Activated T-cell treated with anti-CD3 and anti-CD28 coated beads, Interleukin-2, amount 50 U/mL, for 24 hours (primary cell): ENCODE data around the gene SIGLEC15.
A peak's percentile ranks its signal among the peaks of the same experiment; 100 is the strongest.

ENCODE experiments used
- DNase-seq: peaks from one replicate; pipeline ENCODE4 v3.0.0-alpha.2; 2020
- H3K27ac Mint-ChIP-seq: 2 replicates; pipeline ENCODE4 v1.8.0; 2020; ENCODE audit warnings: mild to moderate bottlenecking, mixed read lengths
- H3K27me3 Mint-ChIP-seq: 2 replicates; pipeline ENCODE4 v1.8.0; 2020; ENCODE audit warnings: mixed read lengths
- H3K36me3 Mint-ChIP-seq: 2 replicates; pipeline ENCODE4 v1.8.0; 2020; ENCODE audit warnings: low read depth, mixed read lengths
- H3K4me1 Mint-ChIP-seq: 2 replicates; pipeline ENCODE4 v1.8.0; 2020; ENCODE audit warnings: low read depth, mixed read lengths
- H3K4me3 Mint-ChIP-seq: 2 replicates; pipeline ENCODE4 v1.8.0; 2020; ENCODE audit warnings: mild to moderate bottlenecking, moderate library complexity, mixed read lengths
- H3K9me3 Mint-ChIP-seq: 2 replicates; pipeline ENCODE4 v1.8.0; 2020; ENCODE audit warnings: mixed read lengths

The SIGLEC15 gene

GRCh38 chr18:45870419-45870818, 44.9 kb downstream of the SIGLEC15 start:
- no peak for DNase-seq
- peaks cover 37% of the 10 kb centered on the region for H3K4me1 Mint-ChIP-seq
- H3K36me3 Mint-ChIP-seq, result peaks cover 86% of the 10 kb centered on the region
- H3K27me3 Mint-ChIP-seq, result no peaks in the 10 kb centered on the region
- no peak overlapping the region for H3K4me3 Mint-ChIP-seq
- H3K9me3 Mint-ChIP-seq, result peaks cover 10% of the 10 kb centered on the region
- H3K27ac Mint-ChIP-seq, result no peak overlapping the region

GRCh38 chr18:45871431-45872084, 46.1 kb downstream of the SIGLEC15 start:
- Mint-ChIP-seq H3K27me3 (no peaks in the 10 kb centered on the region), H3K9me3 (peaks cover 11% of the 10 kb centered on the region), H3K36me3 (peaks cover 86% of the 10 kb centered on the region), H3K4me3 (no peak overlapping the region), H3K27ac (no peak overlapping the region), H3K4me1 (peaks cover 44% of the 10 kb centered on the region)
- no peak for DNase-seq

GRCh38 chr18:45874491-45875184, 49.2 kb downstream of the SIGLEC15 start:
- Mint-ChIP-seq H3K27me3 (no peaks in the 10 kb centered on the region), H3K9me3 (peaks cover 11% of the 10 kb centered on the region), H3K4me3 (peak overlapping the region; percentile 54), H3K4me1 (peaks cover 41% of the 10 kb centered on the region), H3K36me3 (peaks cover 85% of the 10 kb centered on the region), H3K27ac (peak overlapping the region; percentile 98)
- peak; percentile 64 for DNase-seq

- Mint-ChIP-seq H3K4me3 (no peak overlapping the region), H3K36me3 (peaks cover 85% of the 10 kb centered on the region), H3K4me1 (peaks cover 45% of the 10 kb centered on the region), H3K27ac (no peak overlapping the region), H3K9me3 (peaks cover 11% of the 10 kb centered on the region), H3K27me3 (no peaks in the 10 kb centered on the region)
- DNase-seq, result no peak
These were observed 50.7 kb downstream of the SIGLEC15 start for GRCh38 chr18:45876161-45876560.

- Mint-ChIP-seq H3K27ac (no peak overlapping the region), H3K4me1 (peaks cover 39% of the 10 kb centered on the region), H3K36me3 (peaks cover 85% of the 10 kb centered on the region), H3K4me3 (no peak overlapping the region), H3K27me3 (no peaks in the 10 kb centered on the region), H3K9me3 (peaks cover 11% of the 10 kb centered on the region)
- DNase-seq, result no peak
These were observed 51.9 kb downstream of the SIGLEC15 start for GRCh38 chr18:45877403-45877802.

GRCh38 chr18:45879681-45880655, 54.5 kb downstream of the SIGLEC15 start:
- DNase-seq, result peak; percentile 87
- Mint-ChIP-seq H3K4me3 (no peak overlapping the region), H3K27ac (no peak overlapping the region), H3K4me1 (peaks cover 18% of the 10 kb centered on the region), H3K27me3 (no peaks in the 10 kb centered on the region), H3K36me3 (peaks cover 80% of the 10 kb centered on the region), H3K9me3 (peaks cover 4% of the 10 kb centered on the region)

- Mint-ChIP-seq H3K9me3 (no peaks in the 10 kb centered on the region), H3K27ac (no peak overlapping the region), H3K4me1 (peaks cover 12% of the 10 kb centered on the region), H3K27me3 (no peaks in the 10 kb centered on the region), H3K4me3 (no peak overlapping the region), H3K36me3 (peaks cover 74% of the 10 kb centered on the region)
- no peak for DNase-seq
These were observed 55.5 kb downstream of the SIGLEC15 start for GRCh38 chr18:45880876-45881558.

GRCh38 chr18:45887585-45887984, 62.1 kb downstream of the SIGLEC15 start:
- Mint-ChIP-seq H3K4me1 (no peaks in the 10 kb centered on the region), H3K27ac (peak overlapping the region; percentile 14), H3K36me3 (peaks cover 58% of the 10 kb centered on the region), H3K4me3 (no peak overlapping the region), H3K27me3 (no peaks in the 10 kb centered on the region), H3K9me3 (no peaks in the 10 kb centered on the region)
- DNase-seq, result no peak

GRCh38 chr18:45889419-45890064, 64.1 kb downstream of the SIGLEC15 start:
- Mint-ChIP-seq H3K36me3 (peaks cover 57% of the 10 kb centered on the region), H3K4me1 (no peaks in the 10 kb centered on the region)

GRCh38 chr18:45890606-45891005, 65.1 kb downstream of the SIGLEC15 start:
- Mint-ChIP-seq H3K27me3 (no peaks in the 10 kb centered on the region), H3K4me3 (no peak overlapping the region), H3K27ac (no peak overlapping the region), H3K4me1 (peaks cover 2% of the 10 kb centered on the region), H3K36me3 (peaks cover 60% of the 10 kb centered on the region), H3K9me3 (no peaks in the 10 kb centered on the region)
- DNase-seq, result no peak

More at GRCh38 chr18:45889419-45890064, 64.1 kb downstream of the SIGLEC15 start:
- Mint-ChIP-seq H3K27ac (peak overlapping the region; percentile 35), H3K9me3 (no peaks in the 10 kb centered on the region), H3K27me3 (no peaks in the 10 kb centered on the region), H3K4me3 (no peak overlapping the region)
- no peak for DNase-seq

GRCh38 chr18:45891806-45892205, 66.3 kb downstream of the SIGLEC15 start:
- peak overlapping the region; percentile 54 for H3K27ac Mint-ChIP-seq
- H3K4me1 Mint-ChIP-seq, result peaks cover 5% of the 10 kb centered on the region
- no peaks in the 10 kb centered on the region for H3K27me3 Mint-ChIP-seq
- H3K9me3 Mint-ChIP-seq, result no peaks in the 10 kb centered on the region
- no peak overlapping the region for H3K4me3 Mint-ChIP-seq
- no peak for DNase-seq
- H3K36me3 Mint-ChIP-seq, result peaks cover 65% of the 10 kb centered on the region
